ENCODE measurements around the gene CLK3. TPM values are rescaled to one million over a fixed set of nuclear protein-coding genes. Genes with fewer than 3 reads are reported as not detected.

Gene CLK3
- polyA plus RNA-seq, 2 of the 4 experiments (the other 2 are of a cell fraction), result 35.7 to 48.2 TPM

- H3K27ac ChIP-seq, result no peak overlapping the region
- H3K9me3 ChIP-seq, result no peaks in the 10 kb centered on the region
- no peak for FAIRE-seq
- H3K4me1 ChIP-seq, result peaks cover 16% of the 10 kb centered on the region; the same call in 1 of the 3 replicates
- no peak for ATAC-seq
- ChIA-PET CTCF (interaction anchor here (1.0 to 13.4 kb wide), 8 partner anchors 8 to 242 kb away, joined by 3 to 218 read pairs (median 4); no protein-coding TSS in a partner anchor), POLR2A (no interaction called here)
- no peak for TF ChIP-seq POLR2AphosphoS2 (conservative IDR thresholded peaks at IDR 0.05; ENCODE audit: low read length)
- no peak for TF ChIP-seq KDM1A (IDR thresholded peaks at IDR 0.05; ENCODE audit: low read depth)
- TF ChIP-seq NR3C1 (IDR thresholded peaks at IDR 0.05), result no peak
- no peak for TF ChIP-seq JUN (IDR thresholded peaks at IDR 0.05)
- TF ChIP-seq KDM5A (IDR thresholded peaks at IDR 0.05), result no peak
- TF ChIP-seq HDAC2 (IDR thresholded peaks at IDR 0.05), result no peak
- no peak for TF ChIP-seq RCOR1 (IDR thresholded peaks at IDR 0.05; ENCODE audit: low read depth, low read length)
- TF ChIP-seq ZSCAN20 (CRISPR knock-in tag; IDR thresholded peaks at IDR 0.05), result no peak
- TF ChIP-seq EP300 (IDR thresholded peaks at IDR 0.05), result no peak
- TF ChIP-seq MAFK (IDR thresholded peaks at IDR 0.05; ENCODE audit: partially characterized antibody), result no peak
- peak overlapping the region; percentile 93 for H3K4me3 ChIP-seq
- peak overlapping the region; percentile 77 for H3K4me2 ChIP-seq
- no peak for DNase-seq (ENCODE audit: low read depth in 1 of 2, low spot score in 1 of 2)
These were observed 1.4 kb downstream of the CLK3 start for GRCh38 chr15:74616996-74617395.

GRCh38 chr15:74618841-74619596 is 3.4 kb downstream of the CLK3 start:
- ChIA-PET CTCF (interaction anchor here (1.0 to 13.4 kb wide), 5 partner anchors 14 to 158 kb away, joined by 3 to 218 read pairs (median 7); partner anchors contain the start of gene UBL7), POLR2A (no interaction called here)
- DNase-seq (ENCODE audit: low read depth in 1 of 2, low spot score in 1 of 2) (no peak), FAIRE-seq (no peak), ATAC-seq (no peak)
- Histone ChIP-seq H3K4me3 (no peak overlapping the region), H3K9me3 (no peaks in the 10 kb centered on the region), H3K4me2 (no peak overlapping the region), H3K27ac (no peak overlapping the region), H3K4me1 (peaks cover 16% of the 10 kb centered on the region; the same call in 1 of the 3 replicates)
- TF ChIP-seq KDM5A (IDR thresholded peaks at IDR 0.05), result no peak
- 77% methylated on average over 15 of the region's 15 CpGs for WGBS (ENCODE audit: missing lambda C conversion rate)

GRCh38 chr15:74619916-74620635 is 4.4 kb downstream of the CLK3 start:
- Histone ChIP-seq H3K9me3 (no peaks in the 10 kb centered on the region), H3K4me1 (peaks cover 16% of the 10 kb centered on the region; the same call in 1 of the 3 replicates), H3K4me3 (no peak overlapping the region), H3K27ac (no peak overlapping the region), H3K4me2 (no peak overlapping the region)
- no peak for FAIRE-seq
- no peak for DNase-seq (ENCODE audit: low read depth in 1 of 2, low spot score in 1 of 2)
- no peak for TF ChIP-seq GATA3 (IDR thresholded peaks at IDR 0.05; ENCODE audit: borderline replicate concordance)
- TF ChIP-seq JUNB (IDR thresholded peaks at IDR 0.05), result no peak
- TF ChIP-seq ZFP36 (IDR thresholded peaks at IDR 0.05; ENCODE audit: borderline replicate concordance, partially characterized antibody), result no peak
- TF ChIP-seq REST (IDR thresholded peaks at IDR 0.05), result no peak
- TF ChIP-seq CBX8 (IDR thresholded peaks at IDR 0.05), result no peak
- no peak for TF ChIP-seq NFE2L2 (conservative IDR thresholded peaks at IDR 0.05; ENCODE audit: low read length)
- no peak for TF ChIP-seq POLR2A (IDR thresholded peaks at IDR 0.05; ENCODE audit: low read length)
- no peak for TF ChIP-seq KDM5A (IDR thresholded peaks at IDR 0.05)
- no peak for TF ChIP-seq RNF2 (IDR thresholded peaks at IDR 0.05; ENCODE audit: borderline replicate concordance, low read depth)
- no peak for TF ChIP-seq ELK1 (IDR thresholded peaks at IDR 0.05; ENCODE audit: low read depth, low read length)
- TF ChIP-seq MAX (IDR thresholded peaks at IDR 0.05), result no peak
- TF ChIP-seq JUN (IDR thresholded peaks at IDR 0.05), result no peak
- TF ChIP-seq KDM1A (IDR thresholded peaks at IDR 0.05; ENCODE audit: low read depth), result no peak
- no peak for TF ChIP-seq RFX5 (IDR thresholded peaks at IDR 0.05)
- TF ChIP-seq FOSB (CRISPR knock-in tag; IDR thresholded peaks at IDR 0.05), result no peak
- no peak for TF ChIP-seq ZNF302 (CRISPR knock-in tag; IDR thresholded peaks at IDR 0.05)
- no peak for TF ChIP-seq TP53 (CRISPR knock-in tag; IDR thresholded peaks at IDR 0.05)
- TF ChIP-seq RCOR1 (IDR thresholded peaks at IDR 0.05; ENCODE audit: low read depth, low read length), result no peak
- TF ChIP-seq USF2 (IDR thresholded peaks at IDR 0.05), result no peak
- no peak for ATAC-seq
- CTCF ChIA-PET, result interaction anchor here (0.8 to 13.4 kb wide), 7 partner anchors 9 to 330 kb away, joined by 3 to 218 read pairs (median 5); partner anchors contain the start of gene UBL7
- POLR2A ChIA-PET, result no interaction called here
- 92% methylated on average over 14 of the region's 27 CpGs for WGBS (ENCODE audit: missing lambda C conversion rate)
